HG02970 (cell line): ENCODE results near the gene SPPL2B.

Experiments used
- ATAC-seq: cut with Tn5 transposase; IDR thresholded peaks from one replicate; pipeline ENCODE4 v1.9.1; 2021; ENCODE audit warnings: mild to moderate bottlenecking, moderate library complexity, moderate number of reproducible peaks; ENCODE audit not compliant: unreplicated experiment, low FRiP score

Gene SPPL2B

GRCh38 chr19:2399582-2399981 is 71.1 kb downstream of the SPPL2B start:
- no peak for ATAC-seq
